Heart right ventricle (tissue), 16 donors: ENCODE measurements around the gene BLVRA. TPM values are rescaled to one million over a fixed set of nuclear protein-coding genes. Genes with fewer than 3 reads are reported as not detected.

Experiments
- ATAC-seq, 8 donors: fragments of 200-7000 bp; cut with Tn5 transposase; one replicate each; pipeline ENCODE4 v1.9.1; 2020; ENCODE audit warnings: mild to moderate bottlenecking in 8 of 8, moderate library complexity in 8 of 8, moderate number of reproducible peaks in 1 of 8
- DNase-seq, 2 donors: peaks; one replicate each; pipeline ENCODE4 v3.0.0-alpha.2; 2020
- H3K27ac ChIP-seq, 10 donors: fragments of 200-600 bp; sonication (generic) in 2 of 10; one replicate each; pipeline versions ENCODE4 v1.5.0 to v1.8.0; 2020 to 2022; ENCODE audit warnings: mild to moderate bottlenecking in 3 of 10
- H3K27me3 ChIP-seq, 7 donors: fragments of 200-600 bp; one replicate each; pipeline ENCODE4 v1.8.0; 2021 to 2022; ENCODE audit warnings: mild to moderate bottlenecking in 2 of 7
- H3K36me3 ChIP-seq, 9 donors: fragments of 200-600 bp; sonication (generic) in 1 of 9; one replicate each; pipeline versions ENCODE4 v1.5.0 to v1.8.0; 2020 to 2022; ENCODE audit warnings: mild to moderate bottlenecking in 2 of 9
- H3K4me1 ChIP-seq, 9 donors: fragments of 200-600 bp; sonication (generic) in 1 of 9; one replicate each; pipeline versions ENCODE4 v1.5.0 to v1.8.0; 2020 to 2022; ENCODE audit warnings: mild to moderate bottlenecking in 4 of 9
- H3K4me3 ChIP-seq, 10 donors: fragments of 200-600 bp; sonication (generic) in 2 of 10; one replicate each; pipeline versions ENCODE4 v1.5.0 to v1.8.0; 2020 to 2022; ENCODE audit warnings: mild to moderate bottlenecking in 7 of 10, moderate library complexity in 2 of 10
- H3K9me3 ChIP-seq, 11 donors: fragments of 200-600 bp in 10 of 11; sonication (generic) in 2 of 11; one replicate each; pipeline versions ENCODE4 v1.5.0 to v1.8.0; 2013 to 2022; ENCODE audit warnings: mild to moderate bottlenecking in 2 of 11, control low read depth in 1 of 11, moderate library complexity in 1 of 11
- CTCF ChIP-seq, 9 donors: fragments of 200-600 bp; sonication (generic) in 2 of 9; IDR thresholded peaks; one replicate each; pipeline versions ENCODE4 v1.5.0 to v1.8.0; 2021 to 2022; ENCODE audit warnings: antibody characterized with exemption in 9 of 9, mild to moderate bottlenecking in 5 of 9, moderate library complexity in 1 of 9
- WGBS, 2 donors: extraction: QIAGEN DNeasy Blood & Tissue Kit; methylation state at CpG; one replicate each; pipeline ENCODE4 v1.1.7; 2013; ENCODE audit warnings: inconsistent platforms in 1 of 2; 5-methylcytosine and 5-hydroxymethylcytosine counted together
- intact Hi-C, 10 donors: fragments of 100-400 bp; cut with DNase I; formaldehyde crosslinking; loops; one replicate each; pipeline versions ENCODE4 v1.11.1 to v1.14.2; 2022
- polyA plus RNA-seq, 2 donors: library from polyadenylated mRNA; stranded (reverse); fragments of 200-250 nt; gene quantifications; one replicate each; pipeline ENCODE4 v1.2.3, GENCODE V29; 2013
- total RNA-seq, 10 donors: library from RNA; stranded (reverse); fragmentation: NEBNext Ultra II Directional in 3 of 10; extraction: Animal tissue kit (Norgen Biotek cat#: 25700) in 3 of 10; gene quantifications; one replicate each; pipeline versions ENCODE4 v1.2.1 to v1.2.4, GENCODE V29; 2021 to 2023
- donor health status: Arrhythmogenic right ventricular cardiomyopathy.
- donor health status: ischemic (EF 13 %, LVEDD 7.1; RV severe dilation, severe dysfunction).
- donor health status: healthy with polysubstance abuse.
- donor health status: DM: no; HTN: yes; CAD: no.
- donor health status: DM: no; HTN: no; CAD: no.
- donor health status: ischemic (EF 25% LVEDD 6.9; RV normal size, moderate dysfunction).
- donor health status: ischemic (EF 25% LVEDD 5.7; RV mildly dilated, moderate dysfunction).
- donor health status: healthy.
- donor health status: DM: yes; HTN: yes; CAD: no.
- donor health status: Ischemic cardiomyopathy.
- donor health status: ischemic (EF 35%, LVEDD 5.7; RV mildly dilated, moderate dysfunction).
- donor health status: nonischemic (EF 11% LVEDD 7.7; RV severe dilation, severe dysfunction).
- donor health status: DM: yes; HTN: yes; CAD: no.
- donor health status: PGD.
- donor health status: ischemic (EF 29% LVEDD 5.4; RV normal size, mild dysfunction).
- donor health status: nonischemic (EF 23%, LVEDD 6.1; RV moderate dilation, normal function).

Gene BLVRA
- total and polyA plus RNA-seq, 12 donors: 39.4 to 68.9 (median 46.1) TPM

- 74 to 78% methylated on average over 8 of the region's 8 CpGs for WGBS, 2 donors
- H3K27me3 ChIP-seq: peaks cover 0 to 10% (median 0%) of the 10 kb centered on the region in 7 donors
- no peak for TF ChIP-seq CTCF (IDR thresholded peaks at IDR 0.05)
- no peak for DNase-seq
- intact Hi-C loops: loop anchor here in 8 of 10 donors (5.0 to 10.0 kb wide), 7 partner anchors 107 to 900 kb away; partner anchors contain the start of genes STK17A (in 5 of the 8), COA1 (in 2 of the 8), MRPL32 (in 1 of the 8) and PSMA2 (in 1 of the 8)
- no peak for ATAC-seq
- peaks cover 0 to 9% (median 0%) of the 10 kb centered on the region in 11 donors for H3K9me3 ChIP-seq
- no peaks in the 10 kb centered on the region for H3K36me3 ChIP-seq
- H3K27ac ChIP-seq: peak overlapping the region in 2 of 10 donors; percentile 19 to 60
- peak overlapping the region in 7 of 10 donors; percentile 10 to 42 (median 26) for H3K4me3 ChIP-seq
- H3K4me1 ChIP-seq: peaks cover 0 to 22% (median 0%) of the 10 kb centered on the region in 9 donors
These were observed 76.2 kb downstream of the BLVRA start for GRCh38 chr7:43834463-43835251.

GRCh38 chr7:43838201-43838658, 79.8 kb downstream of the BLVRA start:
- peaks cover 0 to 22% (median 0%) of the 10 kb centered on the region in 9 donors for H3K4me1 ChIP-seq
- H3K36me3 ChIP-seq: no peaks in the 10 kb centered on the region
- ATAC-seq: peak in 2 of 8 donors; percentile 11 to 23
- no peak for TF ChIP-seq CTCF (IDR thresholded peaks at IDR 0.05)
- peaks cover 0 to 11% (median 0%) of the 10 kb centered on the region in 7 donors for H3K27me3 ChIP-seq
- H3K4me3 ChIP-seq: peak overlapping the region in 4 of 10 donors; percentile 30 to 38 (median 36)
- DNase-seq: no peak
- no peaks in the 10 kb centered on the region for H3K9me3 ChIP-seq
- H3K27ac ChIP-seq: no peak overlapping the region
- 83 to 89% methylated on average over 9 of the region's 9 CpGs for WGBS, 2 donors
- intact Hi-C loops: loop anchor here in 9 of 10 donors (1.0 to 10.0 kb wide), 10 partner anchors 111 to 903 kb away; partner anchors contain the start of genes STK17A (in 7 of the 9), COA1 (in 2 of the 9), MRPL32 (in 1 of the 9) and PSMA2 (in 1 of the 9)

- DNase-seq: no peak
- peaks cover 0 to 11% (median 0%) of the 10 kb centered on the region in 9 donors for H3K4me1 ChIP-seq
- no peak overlapping the region for H3K4me3 ChIP-seq
- H3K27me3 ChIP-seq: peaks cover 0 to 18% (median 0%) of the 10 kb centered on the region in 7 donors
- TF ChIP-seq CTCF (IDR thresholded peaks at IDR 0.05): no peak
- WGBS, 2 donors: 89 to 94% methylated on average over 4 of the region's 4 CpGs
- H3K27ac ChIP-seq: no peak overlapping the region
- ATAC-seq: no peak
- H3K36me3 ChIP-seq: no peaks in the 10 kb centered on the region
- intact Hi-C loops: loop anchor here in 2 of 10 donors (5.0 to 10.0 kb wide), 2 partner anchors 128 to 901 kb away; no protein-coding TSS in a partner anchor
- H3K9me3 ChIP-seq: no peaks in the 10 kb centered on the region
These were observed 84.8 kb downstream of the BLVRA start for GRCh38 chr7:43843296-43843695.

GRCh38 chr7:43844257-43844656, 85.8 kb downstream of the BLVRA start:
- 92 to 93% methylated on average over 2 of the region's 2 CpGs for WGBS, 2 donors
- Histone ChIP-seq H3K9me3 (no peaks in the 10 kb centered on the region), H3K4me3 (no peak overlapping the region), H3K27ac (no peak overlapping the region), H3K36me3 (no peaks in the 10 kb centered on the region), H3K4me1 (peaks cover 0 to 2% (median 0%) of the 10 kb centered on the region in 9 donors), H3K27me3 (peaks cover 0 to 20% (median 0%) of the 10 kb centered on the region in 7 donors)
- TF ChIP-seq CTCF (IDR thresholded peaks at IDR 0.05): no peak
- no peak for DNase-seq
- ATAC-seq: no peak
- intact Hi-C loops: loop anchor here in 2 of 10 donors (5.0 to 10.0 kb wide), 2 partner anchors 129 to 902 kb away; no protein-coding TSS in a partner anchor
